Daoy (cell line): ENCODE data around the gene PROM1. TPM values are rescaled to one million over a fixed set of nuclear protein-coding genes. Genes with fewer than 3 reads are reported as not detected.

Source experiments
- total RNA-seq: library from RNA; depleted of rRNA; stranded (reverse); fragments of >200 nt; shearing (Covaris generic); gene quantifications from 2 replicates; pipeline ENCODE4 v1.2.3, GENCODE V29; 2014; rRNA removed

The PROM1 gene
- total RNA-seq, 1 experiment from 2014 or later, result 0.57 TPM

Other genes starting within 250 kb of the PROM1 start
- gene FGFBP1, start 145.3 kb downstream of the PROM1 start, total RNA-seq, result 0.39 and 0.86 TPM in 2 replicates
- gene FGFBP2, start 120.8 kb downstream of the PROM1 start, total RNA-seq, result not detected in 2 replicates
- gene TAPT1, start 142.4 kb upstream of the PROM1 start, total RNA-seq, result 21.9 and 28.3 TPM in 2 replicates